NCI-H2227 (cell line): ENCODE data around the gene PCCA.

Experiments used
- DNase-seq: peaks from one replicate; lab custom pipeline; 2025; ENCODE audit not compliant: unreplicated experiment; lab: John Stamatoyannopoulos, UW

Gene PCCA

DNA sequence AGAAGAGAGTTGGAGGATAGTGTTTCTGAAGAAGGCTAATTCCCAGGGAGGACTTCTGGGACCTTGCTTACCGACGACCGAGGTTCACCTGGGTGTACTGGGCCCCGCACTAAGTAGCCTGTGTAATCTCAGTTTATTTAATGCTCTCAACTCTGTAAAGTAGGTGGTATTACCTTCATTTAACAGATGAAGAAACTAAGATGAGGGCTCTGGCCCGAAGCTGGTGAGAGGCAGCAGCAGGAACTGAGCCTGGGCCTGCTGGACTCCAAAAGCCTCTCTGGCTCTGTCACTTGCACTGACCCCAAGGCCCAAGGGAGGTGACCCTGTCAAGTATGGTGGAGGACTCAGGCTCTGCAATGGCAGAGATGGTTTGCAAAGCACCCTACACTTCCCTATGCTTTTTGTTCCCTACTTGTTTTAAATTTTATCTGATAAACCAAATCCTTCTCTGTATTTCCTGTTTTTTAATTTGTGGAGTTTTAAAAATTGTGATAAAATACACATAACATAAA, 449.1 kb downstream of the PCCA start:
- no peak for DNase-seq

DNA sequence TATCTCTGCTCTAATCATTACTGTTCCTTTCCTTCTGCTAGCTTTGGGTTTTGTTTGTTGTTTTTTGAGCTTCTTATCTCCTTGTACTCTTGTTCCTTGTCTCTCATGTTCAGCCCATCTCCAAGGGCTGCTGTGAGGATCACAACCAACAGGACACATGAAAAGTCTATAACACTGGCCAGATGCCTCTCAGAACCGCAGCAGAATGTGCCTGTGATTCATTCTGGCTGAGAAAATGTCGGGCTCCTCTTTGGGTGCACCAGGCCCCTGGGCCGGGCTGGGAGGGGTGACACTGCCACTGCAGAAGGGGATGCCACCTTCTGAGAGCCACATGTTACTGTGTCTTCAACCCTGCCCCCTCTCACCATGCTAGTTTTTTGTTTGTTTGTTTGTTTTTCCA, 451.7 kb downstream of the PCCA start:
- no peak for DNase-seq

GRCh38 chr13:100541897-100542825, 453.3 kb downstream of the PCCA start:
- DNase-seq: no peak

GRCh38 chr13:100542826-100543156, 453.9 kb downstream of the PCCA start:
- peak; percentile 30 for DNase-seq

DNA sequence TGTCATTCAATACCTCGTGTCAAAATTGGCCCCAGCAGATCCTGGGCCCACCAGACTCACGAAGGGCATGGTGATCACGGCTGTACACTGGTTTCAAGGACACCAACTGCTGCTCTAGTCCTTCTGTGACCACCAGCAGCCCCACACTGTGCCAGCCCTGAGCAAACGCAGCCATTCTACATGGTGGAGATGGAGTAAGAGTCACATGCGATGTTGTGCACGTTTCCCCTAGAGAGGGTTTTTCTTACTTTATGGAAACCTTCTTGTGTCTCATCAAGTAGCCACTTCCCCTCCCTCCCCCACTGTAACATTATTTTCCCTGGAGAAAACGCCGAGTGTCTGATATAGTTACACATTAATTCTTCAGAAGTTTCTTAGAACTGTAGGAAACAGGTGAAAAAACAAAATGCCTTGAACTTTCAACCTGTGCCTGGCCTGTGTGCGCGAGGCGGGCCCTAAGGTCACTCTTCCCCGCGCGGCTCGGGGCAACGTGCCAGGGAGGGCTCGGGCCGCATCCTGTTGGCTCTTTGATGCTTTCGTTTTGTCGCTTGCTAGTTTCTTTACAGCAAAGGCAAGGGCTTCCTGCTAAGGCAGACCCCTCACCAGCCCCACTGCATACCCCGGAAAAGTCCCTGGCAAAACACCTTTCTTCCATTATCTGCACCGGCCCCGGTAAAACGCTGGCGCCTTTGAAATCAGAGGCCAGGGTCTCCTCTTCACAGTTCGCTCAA, 455.1 kb downstream of the PCCA start:
- no peak for DNase-seq

- no peak for DNase-seq
Observed at GRCh38 chr13:100544866-100545683, 456.2 kb downstream of the PCCA start.

GRCh38 chr13:100545684-100546061, 456.8 kb downstream of the PCCA start:
- no peak for DNase-seq

- DNase-seq: no peak
Observed at GRCh38 chr13:100546713-100547405, 458.0 kb downstream of the PCCA start.

GRCh38 chr13:100547791-100548201, 458.9 kb downstream of the PCCA start:
- DNase-seq: no peak

DNA sequence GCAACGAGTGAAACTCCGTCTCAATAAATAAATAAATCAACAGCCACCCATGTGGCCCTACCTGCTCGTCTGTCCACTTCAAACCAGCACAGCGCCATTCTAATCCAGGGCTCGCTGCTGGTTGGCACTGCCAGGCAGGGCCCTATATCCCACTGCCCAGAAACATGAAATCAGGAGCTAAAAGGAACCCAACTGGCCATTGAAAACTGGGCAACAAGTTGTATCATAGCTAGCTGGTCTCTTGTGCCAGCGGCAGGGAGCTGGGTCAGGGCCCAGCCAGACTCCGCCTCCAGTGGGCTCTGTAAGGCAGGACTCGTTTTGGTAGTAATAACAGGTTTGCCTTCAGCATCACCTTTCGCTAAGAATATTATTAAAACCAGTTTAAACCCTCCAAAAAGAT, 460.4 kb downstream of the PCCA start:
- DNase-seq: no peak

GRCh38 chr13:100552755-100553154, 463.9 kb downstream of the PCCA start:
- no peak for DNase-seq

DNA sequence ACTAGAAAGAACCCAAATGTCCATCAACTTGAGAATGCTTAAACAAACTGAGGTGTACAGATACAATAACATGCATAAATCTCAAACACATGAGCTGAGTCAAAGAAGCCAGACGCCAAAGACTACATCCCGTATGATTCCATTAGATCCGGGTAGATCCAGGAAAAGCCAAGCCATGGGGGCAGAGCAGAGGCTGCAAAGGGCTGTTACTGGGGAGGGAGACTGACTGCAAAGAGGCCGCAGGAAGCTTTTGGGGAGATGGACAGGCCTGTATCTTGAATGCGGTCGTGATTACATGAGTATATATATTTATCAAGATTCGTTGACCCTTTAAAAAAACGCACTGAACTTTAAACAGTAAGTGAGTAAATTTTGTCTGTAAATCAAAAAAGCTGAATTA, 471.0 kb downstream of the PCCA start:
- DNase-seq: no peak

DNA sequence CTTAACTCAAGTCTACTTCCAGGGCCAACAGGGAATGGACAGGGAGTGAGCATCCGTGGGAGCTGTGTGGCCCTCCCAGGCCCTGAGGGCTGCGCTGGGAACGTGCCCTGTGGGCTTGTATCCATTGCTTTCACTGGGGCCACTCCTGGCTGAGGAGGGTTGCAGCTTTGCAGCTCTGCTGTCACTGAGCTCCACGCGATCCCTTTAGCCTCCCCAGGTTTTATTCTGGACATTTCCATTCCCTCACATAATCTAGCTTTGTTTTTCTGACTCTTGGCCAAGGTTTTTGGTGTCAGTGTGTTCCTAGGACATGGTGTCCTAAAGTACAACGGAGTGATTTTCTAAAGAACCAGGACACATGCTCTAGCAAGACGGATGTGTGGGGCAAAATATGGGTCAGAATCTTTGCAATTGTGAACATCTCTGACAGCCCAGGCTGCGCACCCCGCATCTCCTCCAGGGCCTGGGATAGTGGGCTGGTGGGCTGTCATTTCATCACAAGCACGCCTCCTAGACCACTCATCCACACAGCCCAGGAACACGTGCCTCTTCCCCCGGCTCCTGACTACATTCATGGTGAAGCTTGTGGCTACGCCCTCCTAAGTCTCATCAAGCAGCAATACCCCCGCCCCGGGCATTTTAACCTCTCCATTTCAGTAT, 471.7 kb downstream of the PCCA start:
- no peak for DNase-seq

DNA sequence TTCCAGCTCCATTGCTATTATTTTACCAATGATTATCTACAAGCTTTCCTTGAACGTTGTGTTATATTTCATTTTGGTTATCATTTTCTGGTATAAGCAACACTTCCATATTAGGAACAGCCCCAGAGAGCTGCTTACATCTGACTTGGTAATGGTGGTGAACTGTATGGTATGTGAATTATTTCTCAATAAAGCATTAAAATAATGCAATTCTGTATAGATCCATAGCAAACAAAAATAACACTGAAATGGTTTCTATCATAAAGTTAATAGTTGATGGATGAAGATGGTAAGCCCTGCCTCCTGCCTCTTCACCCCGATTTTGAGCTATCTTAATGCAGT, 472.2 kb downstream of the PCCA start:
- no peak for DNase-seq

DNA sequence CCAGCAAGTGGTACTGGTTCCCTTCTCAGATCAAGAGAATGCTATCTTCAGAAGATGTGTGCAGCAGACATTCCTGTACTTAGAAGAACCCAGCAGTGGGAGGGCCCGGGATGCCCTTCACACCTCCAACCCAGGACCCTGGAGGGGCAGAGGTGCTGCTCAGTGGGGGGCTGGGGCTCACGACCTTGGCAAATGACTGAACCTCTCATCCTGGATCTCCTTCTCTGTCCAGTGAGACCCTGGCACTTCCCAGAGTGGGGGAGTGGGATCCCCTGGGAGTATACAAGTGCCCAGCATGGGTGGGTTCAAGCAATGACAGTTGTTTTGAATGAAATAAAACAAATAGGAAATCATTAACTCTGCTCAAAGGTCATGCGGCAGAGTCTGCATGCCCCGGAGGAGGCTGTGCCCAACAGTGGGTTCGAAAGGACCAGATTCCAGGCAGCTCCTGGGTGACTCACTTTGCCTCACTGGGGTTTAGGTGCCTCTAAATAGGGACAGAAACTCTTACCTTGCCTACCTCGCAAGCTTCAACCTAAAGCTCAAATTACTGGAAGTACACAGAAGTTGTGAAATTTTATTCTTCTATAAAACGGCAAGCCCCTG, 472.8 kb downstream of the PCCA start:
- no peak for DNase-seq

DNA sequence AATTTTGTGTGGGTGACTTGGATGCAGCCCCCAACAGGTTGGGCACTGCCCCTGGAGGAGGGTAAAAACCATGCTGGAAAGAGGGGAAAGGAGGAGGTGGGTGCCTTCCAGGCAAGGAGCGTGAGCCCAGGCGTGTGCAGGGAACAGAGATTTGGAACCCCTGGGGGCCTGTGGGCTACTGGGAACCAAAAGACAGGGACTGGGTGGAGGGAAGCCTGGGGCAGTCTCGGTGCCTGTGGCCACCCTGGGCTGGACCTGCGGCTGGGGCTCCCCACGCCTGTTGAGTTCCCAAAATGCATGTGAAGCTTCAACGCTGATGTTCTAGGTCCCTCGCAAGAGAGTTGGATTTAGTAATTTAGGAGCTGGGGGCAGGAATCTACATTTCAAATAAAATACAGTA, 474.9 kb downstream of the PCCA start:
- DNase-seq: no peak

DNA sequence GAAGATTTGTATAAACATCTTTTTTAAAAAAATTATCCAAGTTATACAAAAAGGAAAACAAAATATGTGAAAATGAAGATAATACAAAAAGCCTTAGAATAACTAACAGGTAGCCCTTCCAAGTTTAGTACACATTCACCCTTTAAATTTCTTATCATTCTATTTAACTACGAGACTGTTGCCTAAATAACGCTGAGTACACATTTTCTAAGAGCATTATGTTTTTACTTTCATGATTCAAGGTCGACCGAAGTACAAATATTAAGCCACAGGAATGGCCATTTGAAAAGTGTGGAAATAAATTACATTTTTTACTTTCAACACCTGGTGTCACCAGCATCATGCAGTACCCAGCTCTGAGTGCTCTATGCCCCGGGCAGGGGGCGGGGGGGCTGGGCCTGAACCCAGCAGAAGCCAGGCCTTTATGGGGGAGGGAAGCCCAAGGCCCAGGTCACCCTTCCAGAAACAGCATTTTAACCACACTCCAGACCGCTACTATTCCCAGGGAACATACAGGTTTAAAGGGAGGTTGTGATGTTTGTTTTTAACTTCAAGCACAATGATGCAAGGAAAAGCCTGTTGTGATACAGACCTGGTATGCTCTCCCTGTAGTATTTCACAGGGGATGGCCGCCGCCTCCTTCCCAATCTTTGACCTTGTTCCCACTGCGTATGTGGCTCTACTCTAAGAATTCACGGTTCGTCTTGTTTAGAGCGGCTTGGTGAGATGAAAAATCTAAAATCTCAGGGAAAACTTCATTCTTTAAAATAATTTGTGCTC, 475.7 kb downstream of the PCCA start:
- DNase-seq: no peak

- no peak for DNase-seq
Observed at GRCh38 chr13:100565286-100565685, 476.4 kb downstream of the PCCA start.

GRCh38 chr13:100566543-100566942, 477.6 kb downstream of the PCCA start:
- DNase-seq: no peak
